ENCODE measurements around the gene AGK.

AGK gene, protein sequence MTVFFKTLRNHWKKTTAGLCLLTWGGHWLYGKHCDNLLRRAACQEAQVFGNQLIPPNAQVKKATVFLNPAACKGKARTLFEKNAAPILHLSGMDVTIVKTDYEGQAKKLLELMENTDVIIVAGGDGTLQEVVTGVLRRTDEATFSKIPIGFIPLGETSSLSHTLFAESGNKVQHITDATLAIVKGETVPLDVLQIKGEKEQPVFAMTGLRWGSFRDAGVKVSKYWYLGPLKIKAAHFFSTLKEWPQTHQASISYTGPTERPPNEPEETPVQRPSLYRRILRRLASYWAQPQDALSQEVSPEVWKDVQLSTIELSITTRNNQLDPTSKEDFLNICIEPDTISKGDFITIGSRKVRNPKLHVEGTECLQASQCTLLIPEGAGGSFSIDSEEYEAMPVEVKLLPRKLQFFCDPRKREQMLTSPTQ

DNA sequence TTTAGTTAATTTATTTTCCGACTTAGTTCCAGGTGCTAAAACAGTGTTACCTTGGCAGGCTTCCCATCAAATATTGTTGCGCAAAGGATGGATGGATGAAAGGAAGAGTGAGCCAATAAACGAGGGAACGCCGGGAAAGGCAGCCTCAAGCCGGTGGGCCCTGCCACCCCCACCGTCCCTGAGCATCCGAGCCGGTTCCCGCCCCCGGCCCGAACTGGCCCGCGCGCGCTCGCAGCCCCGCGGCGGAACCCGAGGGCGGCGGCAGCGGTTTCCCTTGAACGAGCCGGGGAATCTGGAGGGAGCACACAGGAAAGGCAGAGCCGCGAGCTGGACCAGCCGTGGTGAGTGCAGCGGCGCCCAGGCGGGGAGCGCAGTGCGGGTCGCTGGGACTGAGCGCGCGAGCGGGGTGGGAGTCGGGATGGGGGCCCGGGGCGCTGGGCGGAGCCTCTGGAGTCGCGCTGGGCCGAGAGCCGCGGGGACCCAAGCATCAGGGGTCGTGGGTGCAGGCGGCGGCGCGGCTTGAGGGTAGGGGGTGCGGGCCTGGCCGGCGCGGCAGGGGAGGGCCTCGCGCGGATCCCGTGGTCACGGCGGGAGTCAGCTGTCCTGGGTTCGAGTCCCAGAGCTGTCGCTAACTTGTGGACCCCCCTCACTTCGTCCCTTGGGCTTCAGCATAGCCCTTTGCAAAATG is at the start of gene AGK:
TSS of gene AGK (plus strand) at position 317 of the 688 bp plus-strand sequence. CDS start 4,057 bp downstream, outside the sequence.
- DNase-seq: peak; percentile 84

- no peak for DNase-seq
These were observed 49.8 kb upstream of the AGK start for GRCh38 chr7:141501451-141501850.

DNA sequence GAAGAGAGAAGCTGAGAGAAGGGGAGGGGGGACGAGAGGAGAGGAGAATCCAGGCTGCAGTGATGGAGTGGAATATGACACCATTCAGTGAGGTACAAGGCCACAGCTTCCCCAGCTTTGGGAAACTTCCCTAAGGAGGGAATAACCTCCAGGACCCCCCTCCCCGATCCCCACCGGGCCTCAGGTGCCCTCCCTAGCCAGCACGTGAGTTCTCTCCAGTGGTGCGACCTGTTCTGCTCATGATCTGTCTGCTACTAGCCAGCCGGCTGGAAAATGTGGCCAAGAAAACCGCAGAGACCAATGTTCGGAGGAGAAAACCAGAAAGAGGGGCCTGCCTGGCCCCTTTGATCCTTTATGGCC is 39.9 kb upstream of the AGK start:
- no peak for DNase-seq

DNA sequence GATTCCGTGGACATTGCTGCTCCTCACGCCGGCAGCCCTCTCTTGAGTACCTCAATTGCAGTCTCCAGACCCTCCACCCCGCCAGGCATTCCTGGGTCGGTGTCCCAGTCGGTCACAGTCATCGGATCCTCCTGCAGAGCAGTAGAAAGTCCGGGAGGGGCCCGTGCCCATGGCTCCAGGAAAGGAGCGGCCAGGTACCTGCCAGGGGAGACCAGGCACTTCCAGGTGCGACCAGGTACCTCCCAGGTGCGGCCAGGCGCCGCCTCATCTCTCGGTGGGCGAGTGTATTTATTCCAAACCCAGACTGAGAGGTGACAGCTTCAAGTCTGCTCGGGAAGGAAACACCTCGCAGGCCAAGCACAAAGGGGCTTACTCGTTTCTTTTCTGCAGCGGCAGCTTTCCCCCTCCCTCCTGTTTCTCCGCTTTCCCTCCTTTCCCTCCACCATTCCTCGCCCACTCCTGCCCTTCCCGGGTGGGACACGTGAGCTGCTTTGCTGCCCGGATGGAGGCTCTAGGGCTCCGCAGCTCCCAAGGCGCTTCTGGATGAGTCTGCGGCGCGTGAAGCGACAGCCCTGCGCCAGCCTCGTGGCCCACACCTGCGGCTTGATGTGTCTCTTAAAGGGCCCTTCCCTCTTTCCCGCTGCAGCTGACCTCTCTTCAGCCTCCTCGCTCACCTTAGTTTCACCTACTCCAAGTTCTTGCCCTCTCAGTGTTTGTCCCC is 39.4 kb upstream of the AGK start:
- no peak for DNase-seq

DNA sequence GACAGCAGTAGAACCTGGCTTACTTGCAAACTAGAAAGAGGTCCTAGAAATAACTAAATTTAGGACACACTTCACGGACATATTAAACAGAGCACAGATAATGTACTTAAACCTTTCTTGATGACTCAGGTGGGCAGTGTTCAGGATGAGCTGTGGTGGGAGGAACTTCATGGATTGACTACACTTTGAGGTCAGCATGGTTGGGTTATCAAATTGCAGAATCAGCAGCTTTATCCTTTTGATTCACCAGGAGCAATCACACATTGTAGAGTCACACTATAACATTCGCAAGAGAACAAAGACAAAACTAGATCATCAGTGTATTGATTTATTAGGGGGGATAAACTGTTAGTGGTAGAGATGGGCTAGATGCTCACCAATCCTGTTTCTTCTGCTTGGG is 38.6 kb upstream of the AGK start:
- DNase-seq: no peak

DNA sequence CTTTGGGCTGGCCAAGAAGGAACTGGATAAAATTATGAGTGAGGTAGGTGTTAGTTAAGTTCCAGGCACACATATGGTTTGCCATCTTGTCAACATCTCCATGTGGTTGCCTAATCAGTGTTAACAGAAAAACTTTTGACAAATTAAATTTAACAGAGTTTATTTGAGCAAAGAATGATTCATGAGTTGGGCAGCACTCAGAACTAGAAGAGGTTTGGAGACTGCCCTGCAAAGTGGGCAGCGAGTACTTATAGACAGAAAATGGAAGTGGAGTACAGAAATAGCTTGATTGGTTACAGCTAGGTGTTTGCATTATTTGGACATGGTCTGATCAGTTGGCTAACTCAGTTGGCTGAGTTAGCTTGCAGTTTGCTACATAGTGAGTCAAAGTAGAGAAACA is 37.5 kb upstream of the AGK start:
- DNase-seq: no peak

DNA sequence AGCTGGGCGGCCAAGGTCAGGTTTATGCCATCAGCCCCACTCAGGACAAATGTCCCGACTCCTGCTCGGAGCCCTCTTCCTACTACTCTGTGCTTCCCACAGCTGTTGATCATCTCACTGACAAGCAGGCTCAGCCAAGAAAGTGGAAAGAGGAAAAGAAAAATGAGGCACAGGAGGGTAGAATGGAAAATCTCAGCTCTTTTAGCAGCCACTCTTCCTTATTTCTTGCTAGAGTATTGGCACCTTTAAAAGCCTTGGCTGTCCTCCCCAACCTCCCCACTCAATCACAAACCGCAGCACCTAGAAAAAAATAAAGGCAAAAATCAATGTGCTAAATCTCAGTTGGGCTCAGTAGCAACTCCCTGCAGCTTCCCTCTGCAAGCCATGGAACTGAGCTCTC is 35.3 kb upstream of the AGK start:
- no peak for DNase-seq

- DNase-seq: no peak
These were observed 31.6 kb upstream of the AGK start for GRCh38 chr7:141519623-141520022.

- DNase-seq: no peak
These were observed 28.4 kb upstream of the AGK start for GRCh38 chr7:141522657-141523342.

GRCh38 chr7:141525973-141526514 is 25.2 kb upstream of the AGK start:
- DNase-seq: no peak

DNA sequence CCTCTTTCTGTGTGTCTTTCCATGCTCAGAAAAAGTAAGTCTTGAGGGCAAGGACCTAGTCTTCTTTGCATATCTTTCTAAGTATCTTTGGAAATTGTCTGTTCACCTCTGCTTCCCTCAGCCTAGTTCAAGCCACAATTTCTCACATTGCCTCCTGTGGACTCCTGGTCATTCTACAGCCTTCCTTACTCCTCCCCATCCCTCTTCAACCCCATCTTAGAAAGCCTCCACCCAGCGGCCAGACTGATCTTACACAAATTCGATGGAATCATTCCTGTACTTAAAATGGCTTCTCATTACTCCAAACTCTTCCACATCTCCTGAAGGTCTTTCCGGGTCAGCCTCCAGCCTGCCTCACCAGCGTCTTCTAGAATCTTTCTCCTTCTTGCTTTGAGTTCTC is 24.1 kb upstream of the AGK start:
- DNase-seq: no peak

- no peak for DNase-seq
These were observed 22.8 kb upstream of the AGK start for GRCh38 chr7:141528399-141528798.

DNA sequence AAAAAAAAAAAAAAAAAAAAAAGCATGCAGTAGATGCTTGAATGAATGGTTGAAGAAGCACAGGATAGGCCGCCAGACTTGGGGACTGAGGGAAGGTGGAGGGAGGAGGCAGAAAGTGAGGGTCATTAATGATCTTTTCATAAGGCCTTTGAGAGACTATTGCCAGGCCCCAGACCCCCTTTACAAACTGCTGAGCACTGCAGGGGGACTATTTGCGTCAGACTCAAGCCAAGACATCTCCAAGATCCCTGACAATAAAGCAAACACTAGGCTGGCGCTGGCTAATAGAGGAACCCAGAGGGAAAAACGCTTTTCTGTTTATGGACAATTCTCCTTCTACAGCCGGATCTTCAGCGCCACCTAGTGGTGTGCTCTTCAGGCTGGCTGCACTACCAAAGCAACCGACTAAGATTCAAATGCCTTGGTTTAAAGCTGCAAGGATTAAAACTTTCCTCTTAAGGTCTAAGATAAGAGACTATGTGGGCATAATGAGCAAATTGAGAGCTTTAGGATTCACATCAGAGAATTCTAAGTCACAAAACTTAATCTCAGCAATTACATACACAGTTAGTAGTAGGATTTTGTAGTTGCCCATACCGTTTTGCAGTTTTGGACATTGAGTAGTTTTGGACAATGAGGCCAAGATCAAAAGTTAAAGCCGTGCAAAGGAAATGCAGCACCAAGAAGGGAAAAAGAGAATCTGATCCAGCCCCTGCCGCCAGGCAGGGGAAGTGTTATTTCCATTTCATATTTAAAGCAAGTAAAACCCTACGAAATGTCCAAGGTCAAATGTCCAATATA is 17.9 kb upstream of the AGK start:
- DNase-seq: peak; percentile 82

- DNase-seq: no peak
These were observed 16.2 kb upstream of the AGK start for GRCh38 chr7:141534757-141535737.

GRCh38 chr7:141537906-141538305 is 13.3 kb upstream of the AGK start:
- no peak for DNase-seq

DNA sequence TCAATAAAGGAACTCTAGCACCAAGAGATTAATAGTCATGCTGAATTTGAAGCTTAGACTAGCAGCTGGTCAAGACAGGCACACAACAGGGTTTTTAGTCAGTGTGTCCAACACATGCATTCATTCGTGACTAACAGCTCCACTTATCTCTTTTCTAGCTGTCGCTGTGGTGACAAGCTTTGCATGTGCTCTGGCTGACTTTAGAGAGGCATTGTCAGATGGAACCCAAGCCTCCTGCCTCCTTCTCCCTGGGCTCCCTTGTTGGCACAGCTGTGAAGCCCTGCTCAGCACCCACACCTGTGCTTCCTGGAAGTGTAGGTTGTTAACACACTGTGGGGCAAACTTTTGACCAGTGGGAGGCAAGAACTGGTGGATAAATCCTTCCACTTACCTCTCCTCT is 9.8 kb upstream of the AGK start:
- no peak for DNase-seq

DNA sequence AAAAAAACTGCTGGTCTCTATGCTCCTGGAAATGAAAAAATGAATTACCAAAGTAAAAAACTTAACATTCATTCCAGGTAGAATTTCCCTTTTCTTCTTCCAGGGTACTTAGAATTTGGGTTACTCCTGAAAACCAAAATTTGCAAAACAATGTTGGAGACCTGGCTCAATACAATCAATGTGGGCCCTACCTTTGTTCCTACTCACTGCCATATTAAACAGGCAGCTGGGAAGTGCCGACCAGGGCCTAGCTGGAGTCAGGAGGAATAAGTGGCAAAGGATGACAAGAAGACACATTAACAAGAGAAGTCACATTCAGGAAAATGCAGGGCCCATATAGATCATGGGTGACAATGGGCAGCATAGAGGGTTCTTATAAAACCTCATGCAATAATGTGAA is 6.4 kb upstream of the AGK start:
- no peak for DNase-seq

DNA sequence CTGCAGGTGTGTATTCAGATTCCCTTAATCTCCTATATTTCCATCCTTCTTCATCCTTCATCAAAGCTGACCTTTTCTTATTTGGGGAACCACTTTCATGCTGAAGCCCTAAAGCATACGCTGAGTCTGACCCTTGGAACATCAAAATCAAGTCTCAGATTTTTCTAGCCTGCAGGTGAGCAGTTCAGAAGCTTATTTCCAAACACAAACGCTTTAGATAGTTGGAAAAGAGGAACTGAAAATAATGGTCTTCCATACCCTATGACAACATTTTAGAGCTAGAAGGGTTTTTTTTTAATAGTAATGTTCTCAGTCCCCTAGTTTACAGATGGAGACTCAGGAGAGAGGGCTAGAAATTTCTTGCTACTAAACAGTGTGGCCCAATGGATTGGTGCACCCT is 1.6 kb upstream of the AGK start:
- DNase-seq: no peak

DNA sequence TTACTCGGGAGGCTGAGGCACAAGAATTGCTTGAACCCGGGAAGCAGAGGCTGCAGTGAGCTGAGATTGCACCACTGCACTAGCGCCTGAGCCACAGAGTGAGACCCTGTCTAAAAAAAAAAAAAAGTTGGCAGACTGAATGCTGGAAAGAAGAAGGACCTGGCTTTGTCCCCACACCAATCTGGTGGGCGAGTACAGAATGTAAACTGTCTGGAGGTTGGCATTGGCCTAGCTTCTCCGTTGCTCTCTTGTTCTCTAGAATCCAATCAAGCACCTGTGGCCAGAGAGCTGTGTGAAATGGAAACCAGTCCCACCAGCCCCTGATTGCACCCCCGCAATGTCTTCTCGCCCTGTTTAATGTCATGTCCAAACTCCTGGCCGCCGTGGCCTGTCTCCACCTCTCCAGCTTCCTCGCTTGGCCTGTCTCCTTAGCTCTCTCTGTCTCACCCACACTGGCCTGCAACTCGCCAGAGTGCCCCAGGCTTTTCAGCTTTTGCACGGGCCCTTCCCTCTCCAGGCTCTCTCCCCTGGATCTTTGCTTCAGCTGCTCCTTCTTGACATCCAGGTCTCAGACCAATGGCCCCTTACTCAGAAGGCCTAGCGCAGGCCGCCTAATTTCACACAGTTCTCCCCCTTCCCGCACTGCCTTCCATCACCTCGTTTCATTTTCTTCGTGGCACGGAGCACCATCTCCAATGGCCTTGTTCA is 670 bp upstream of the AGK start:
- DNase-seq: no peak

DNA sequence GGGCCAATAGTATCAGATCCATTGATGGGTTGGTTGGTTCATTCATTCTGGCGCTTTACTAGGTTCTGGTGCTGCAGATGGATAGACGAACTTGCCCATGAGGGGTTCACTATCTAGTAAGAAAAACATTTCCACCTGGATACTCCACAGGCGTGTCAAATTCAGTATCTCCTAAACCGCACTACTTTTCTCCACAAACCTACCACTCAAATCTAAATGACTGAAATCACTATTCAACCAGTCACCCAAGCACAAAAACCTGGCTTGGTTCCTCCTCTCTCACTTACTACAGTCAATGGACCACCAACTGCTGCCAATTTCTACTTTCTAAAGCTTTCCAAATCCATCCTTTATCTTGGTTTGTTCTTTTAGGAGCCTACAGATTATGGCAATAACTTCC is 572 bp downstream of the AGK start:
- DNase-seq: no peak
